GM21528 (cell line): ENCODE measurements around the gene SPRED3.
"Not testable (repeated sequence)": the region's sequence is repeated elsewhere in the genome, so short reads cannot be mapped to it uniquely, and the experiment has no call there.

Experiments
- ATAC-seq: cut with Tn5 transposase; IDR thresholded peaks from one replicate; pipeline ENCODE4 v1.9.1; 2021; ENCODE audit warnings: mild to moderate bottlenecking, moderate library complexity; ENCODE audit not compliant: unreplicated experiment, low FRiP score

SPRED3 gene

GRCh38 chr19:38413416-38413815 lies 24.9 kb downstream of the SPRED3 start:
- no peak for ATAC-seq

GRCh38 chr19:38417146-38417543 lies 28.6 kb downstream of the SPRED3 start:
- ATAC-seq = no peak

- no peak for ATAC-seq
Observed at GRCh38 chr19:38417544-38418506, 29.3 kb downstream of the SPRED3 start.

GRCh38 chr19:38420935-38421334 lies 32.4 kb downstream of the SPRED3 start:
- no peak for ATAC-seq

- ATAC-seq = no peak
Observed at GRCh38 chr19:38421856-38422255, 33.4 kb downstream of the SPRED3 start.

GRCh38 chr19:38422438-38422837 lies 33.9 kb downstream of the SPRED3 start:
- ATAC-seq = no peak

GRCh38 chr19:38424272-38424671 lies 35.8 kb downstream of the SPRED3 start:
- ATAC-seq = no peak

- no peak for ATAC-seq
Observed at GRCh38 chr19:38425222-38425809, 36.8 kb downstream of the SPRED3 start.

GRCh38 chr19:38425810-38426466 lies 37.4 kb downstream of the SPRED3 start, which contains the start of gene RASGRP4:
RASGRP4 (minus strand) TSS chr19:38426219; CDS start chr19:38426091, 128 bp downstream.
- ATAC-seq = no peak

GRCh38 chr19:38427035-38427677 lies 38.7 kb downstream of the SPRED3 start:
- not testable (repeated sequence) for ATAC-seq

- no peak for ATAC-seq
Observed at GRCh38 chr19:38429055-38429810, 40.7 kb downstream of the SPRED3 start.

GRCh38 chr19:38429811-38430156 lies 41.3 kb downstream of the SPRED3 start:
- ATAC-seq = no peak

GRCh38 chr19:38430931-38431330 lies 42.4 kb downstream of the SPRED3 start:
- no peak for ATAC-seq

- no peak for ATAC-seq
Observed at GRCh38 chr19:38433268-38433733, 44.8 kb downstream of the SPRED3 start, which contains the start of gene RYR1. RYR1 (plus strand) TSS chr19:38433691; CDS start chr19:38433830, 139 bp downstream.

- ATAC-seq = no peak
Observed at GRCh38 chr19:38434549-38435051, 46.1 kb downstream of the SPRED3 start.

GRCh38 chr19:38437295-38437694 lies 48.8 kb downstream of the SPRED3 start:
- no peak for ATAC-seq

- no peak for ATAC-seq
Observed at GRCh38 chr19:38437917-38438316, 49.4 kb downstream of the SPRED3 start.

- ATAC-seq = no peak
Observed at GRCh38 chr19:38440592-38440991, 52.1 kb downstream of the SPRED3 start.

- ATAC-seq = no peak
Observed at GRCh38 chr19:38441657-38442348, 53.3 kb downstream of the SPRED3 start.
